ENCODE results near the gene CHMP4B.

Gene CHMP4B

GRCh38 chr20:33784225-33784624 is 26.9 kb upstream of the CHMP4B start:
- TF ChIP-seq EZH2phosphoT487 (IDR thresholded peaks at IDR 0.05; ENCODE audit: borderline replicate concordance, low read length): no peak
- TF ChIP-seq, protein P1, sequence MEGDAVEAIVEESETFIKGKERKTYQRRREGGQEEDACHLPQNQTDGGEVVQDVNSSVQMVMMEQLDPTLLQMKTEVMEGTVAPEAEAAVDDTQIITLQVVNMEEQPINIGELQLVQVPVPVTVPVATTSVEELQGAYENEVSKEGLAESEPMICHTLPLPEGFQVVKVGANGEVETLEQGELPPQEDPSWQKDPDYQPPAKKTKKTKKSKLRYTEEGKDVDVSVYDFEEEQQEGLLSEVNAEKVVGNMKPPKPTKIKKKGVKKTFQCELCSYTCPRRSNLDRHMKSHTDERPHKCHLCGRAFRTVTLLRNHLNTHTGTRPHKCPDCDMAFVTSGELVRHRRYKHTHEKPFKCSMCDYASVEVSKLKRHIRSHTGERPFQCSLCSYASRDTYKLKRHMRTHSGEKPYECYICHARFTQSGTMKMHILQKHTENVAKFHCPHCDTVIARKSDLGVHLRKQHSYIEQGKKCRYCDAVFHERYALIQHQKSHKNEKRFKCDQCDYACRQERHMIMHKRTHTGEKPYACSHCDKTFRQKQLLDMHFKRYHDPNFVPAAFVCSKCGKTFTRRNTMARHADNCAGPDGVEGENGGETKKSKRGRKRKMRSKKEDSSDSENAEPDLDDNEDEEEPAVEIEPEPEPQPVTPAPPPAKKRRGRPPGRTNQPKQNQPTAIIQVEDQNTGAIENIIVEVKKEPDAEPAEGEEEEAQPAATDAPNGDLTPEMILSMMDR (IDR thresholded peaks at IDR 0.05; ENCODE audit: low read depth, low read length, poor library complexity, severe bottlenecking): no peak
- Histone ChIP-seq H3K27ac (ENCODE audit: low read depth, low read length) (no peak overlapping the region), H3K9me2 (replicated peaks; ENCODE audit: control insufficient read depth, low read length) (no peaks in the 10 kb centered on the region), H3K9me3 (ENCODE audit: control insufficient read depth, insufficient read depth, low read length) (no peaks in the 10 kb centered on the region), H3K4me1 (ENCODE audit: control insufficient read depth, low read length) (peaks cover 10% of the 10 kb centered on the region), H3K4me2 (ENCODE audit: low read length) (no peak overlapping the region), H3K27me3 (ENCODE audit: control insufficient read depth, low read length) (no peaks in the 10 kb centered on the region), H3K79me2 (ENCODE audit: control insufficient read depth, low read length) (no peaks in the 10 kb centered on the region), H3K4me3 (ENCODE audit: low read length) (no peak overlapping the region), H4K20me1 (ENCODE audit: control insufficient read depth, insufficient read depth, low read depth, low read length) (no peaks in the 10 kb centered on the region), H3K36me3 (ENCODE audit: control insufficient read depth, low read length) (peaks cover 4% of the 10 kb centered on the region; the same call in 1 of the 2 replicates), H3F3A (ENCODE audit: control insufficient read depth, insufficient read depth) (peaks cover 1% of the 10 kb centered on the region; the same call in 1 of the 2 replicates)

GRCh38 chr20:33785503-33785902 is 25.6 kb upstream of the CHMP4B start:
- no peak overlapping the region for H3K4me3 ChIP-seq (ENCODE audit: low read length)
- TF ChIP-seq, protein P1 (IDR thresholded peaks at IDR 0.05; ENCODE audit: low read depth, low read length, poor library complexity, severe bottlenecking): no peak
- no peak for TF ChIP-seq EZH2phosphoT487 (IDR thresholded peaks at IDR 0.05; ENCODE audit: borderline replicate concordance, low read length)
- H3K27ac ChIP-seq (ENCODE audit: low read depth, low read length): no peak overlapping the region
- no peaks in the 10 kb centered on the region for H3K4me1 ChIP-seq (ENCODE audit: control insufficient read depth, low read length)
- no peaks in the 10 kb centered on the region for H3F3A ChIP-seq (ENCODE audit: control insufficient read depth, insufficient read depth)
- H3K4me2 ChIP-seq (ENCODE audit: low read length): no peak overlapping the region
- no peaks in the 10 kb centered on the region for H4K20me1 ChIP-seq (ENCODE audit: control insufficient read depth, insufficient read depth, low read depth, low read length)
- H3K36me3 ChIP-seq (ENCODE audit: control insufficient read depth, low read length): no peaks in the 10 kb centered on the region
- H3K9me2 ChIP-seq (replicated peaks; ENCODE audit: control insufficient read depth, low read length): no peaks in the 10 kb centered on the region
- no peaks in the 10 kb centered on the region for H3K27me3 ChIP-seq (ENCODE audit: control insufficient read depth, low read length)
- H3K9me3 ChIP-seq (ENCODE audit: control insufficient read depth, insufficient read depth, low read length): no peaks in the 10 kb centered on the region
- H3K79me2 ChIP-seq (ENCODE audit: control insufficient read depth, low read length): no peaks in the 10 kb centered on the region

GRCh38 chr20:33787253-33787891 is 23.8 kb upstream of the CHMP4B start:
- H3K4me1 ChIP-seq (ENCODE audit: control insufficient read depth, low read length): no peaks in the 10 kb centered on the region
- no peak overlapping the region for H3K4me3 ChIP-seq (ENCODE audit: low read length)
- H3F3A ChIP-seq (ENCODE audit: control insufficient read depth, insufficient read depth): no peaks in the 10 kb centered on the region
- no peaks in the 10 kb centered on the region for H3K79me2 ChIP-seq (ENCODE audit: control insufficient read depth, low read length)
- no peaks in the 10 kb centered on the region for H3K36me3 ChIP-seq (ENCODE audit: control insufficient read depth, low read length)
- H3K9me2 ChIP-seq (replicated peaks; ENCODE audit: control insufficient read depth, low read length): no peaks in the 10 kb centered on the region
- no peaks in the 10 kb centered on the region for H3K9me3 ChIP-seq (ENCODE audit: control insufficient read depth, insufficient read depth, low read length)
- no peak for TF ChIP-seq EZH2phosphoT487 (IDR thresholded peaks at IDR 0.05; ENCODE audit: borderline replicate concordance, low read length)
- TF ChIP-seq, protein P1 (IDR thresholded peaks at IDR 0.05; ENCODE audit: low read depth, low read length, poor library complexity, severe bottlenecking): no peak
- no peak overlapping the region for H3K27ac ChIP-seq (ENCODE audit: low read depth, low read length)
- H3K27me3 ChIP-seq (ENCODE audit: control insufficient read depth, low read length): no peaks in the 10 kb centered on the region
- H4K20me1 ChIP-seq (ENCODE audit: control insufficient read depth, insufficient read depth, low read depth, low read length): no peaks in the 10 kb centered on the region
- no peak overlapping the region for H3K4me2 ChIP-seq (ENCODE audit: low read length)
